Nucleus accumbens (tissue), 56 donors: ENCODE results near the gene HTR3A.
"Not testable (repeated sequence)": the region's sequence is repeated elsewhere in the genome, so short reads cannot be mapped to it uniquely, and the experiment has no call there.

ENCODE experiments used
- DNase-seq, 56 donors: peaks; one replicate each; lab custom pipeline; 2025; lab: John Stamatoyannopoulos, UW

Gene HTR3A

DNA sequence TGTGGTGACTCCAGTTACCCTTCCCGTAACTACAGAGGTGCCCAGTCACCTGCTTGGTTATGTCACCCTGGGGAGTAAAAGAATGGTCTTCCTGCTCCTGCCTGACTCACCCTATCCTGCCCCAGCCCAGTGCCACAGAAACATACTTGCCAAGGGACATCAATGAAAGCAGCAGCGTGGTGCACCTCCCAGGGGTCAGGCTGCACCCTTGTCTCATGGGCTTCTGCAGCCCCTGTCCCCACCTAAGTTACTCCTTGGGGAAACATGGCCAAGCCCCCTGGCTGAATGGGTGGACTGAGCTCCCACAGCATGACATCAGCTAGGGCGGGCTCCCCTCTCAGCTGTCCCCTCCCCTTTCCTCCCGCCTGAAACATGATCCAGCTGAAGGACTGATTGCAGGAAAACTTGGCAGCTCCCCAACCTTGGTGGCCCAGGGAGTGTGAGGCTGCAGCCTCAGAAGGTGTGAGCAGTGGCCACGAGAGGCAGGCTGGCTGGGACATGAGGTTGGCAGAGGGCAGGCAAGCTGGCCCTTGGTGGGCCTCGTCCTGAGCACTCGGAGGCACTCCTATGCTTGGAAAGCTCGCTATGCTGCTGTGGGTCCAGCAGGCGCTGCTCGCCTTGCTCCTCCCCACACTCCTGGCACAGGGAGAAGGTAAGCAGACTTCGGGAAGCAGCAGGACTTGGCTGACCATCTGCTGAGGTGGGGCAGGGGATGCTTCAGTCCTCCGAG, at the start of gene HTR3A:
TSS of gene HTR3A (plus strand) at position 368 of the 730 bp plus-strand sequence. CDS start at position 586, 218 bp downstream.
- DNase-seq = no peak

DNA sequence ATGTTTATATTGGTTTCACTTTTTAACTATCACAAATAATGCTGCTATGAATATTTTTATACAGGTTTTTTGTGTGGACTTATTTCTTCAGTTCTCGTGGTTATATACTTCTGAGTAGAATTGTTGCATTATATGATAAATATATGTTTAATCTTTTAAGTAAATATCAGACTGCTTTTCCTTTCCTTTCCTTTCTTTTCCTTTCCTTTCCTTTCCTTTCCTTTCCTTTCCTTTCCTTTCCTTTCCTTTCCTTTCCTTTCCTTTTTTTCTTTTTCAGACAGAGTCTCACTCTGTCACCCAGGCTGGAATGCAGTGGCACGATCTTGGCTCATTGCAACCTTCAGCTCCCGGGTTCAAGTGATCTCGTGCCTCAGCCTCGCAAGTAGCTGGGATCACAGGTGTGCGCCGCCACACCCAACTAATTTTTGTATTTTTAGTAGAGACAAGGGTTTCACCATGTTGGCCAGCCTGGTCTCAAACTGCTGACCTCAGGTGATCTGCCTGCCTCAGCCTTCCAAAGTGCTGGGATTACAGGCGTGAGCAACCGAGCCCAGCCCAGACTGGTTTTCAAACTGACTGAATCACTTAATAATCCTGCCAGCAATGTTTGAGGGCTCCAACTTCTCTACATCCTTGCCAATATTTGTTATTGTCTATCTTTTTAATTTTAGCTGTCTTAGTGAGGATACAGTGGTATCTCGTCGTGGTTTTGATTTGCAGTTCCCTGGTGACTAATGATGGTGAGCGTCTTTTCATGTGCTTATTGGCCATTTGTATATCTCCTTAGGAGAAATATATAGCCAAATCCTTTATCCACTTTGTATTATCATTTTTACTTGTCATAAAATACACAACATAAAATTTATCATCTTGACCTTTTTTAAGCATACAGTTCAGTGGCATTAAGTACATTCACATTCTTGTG, 48.4 kb upstream of the HTR3A start:
- no peak for DNase-seq

DNA sequence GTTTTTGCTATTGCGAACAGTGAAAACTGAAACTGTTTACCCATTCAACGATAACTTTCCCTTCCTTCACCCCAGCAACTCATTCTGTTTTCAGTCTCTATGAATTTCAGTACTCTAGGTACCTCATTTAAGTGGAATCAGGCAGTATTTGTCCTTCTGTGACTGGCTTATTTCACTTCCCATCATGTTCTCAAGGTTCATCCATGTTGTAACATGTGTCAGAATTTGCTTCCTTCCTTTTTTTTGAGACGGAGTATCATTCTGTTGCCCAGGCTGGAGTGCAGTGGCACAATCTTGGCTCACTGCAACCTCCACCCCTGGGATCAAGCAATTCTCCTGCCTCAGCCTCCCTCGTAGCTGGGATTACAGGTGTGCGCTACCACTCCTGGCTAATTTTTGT, 46.6 kb upstream of the HTR3A start:
- DNase-seq = no peak

DNA sequence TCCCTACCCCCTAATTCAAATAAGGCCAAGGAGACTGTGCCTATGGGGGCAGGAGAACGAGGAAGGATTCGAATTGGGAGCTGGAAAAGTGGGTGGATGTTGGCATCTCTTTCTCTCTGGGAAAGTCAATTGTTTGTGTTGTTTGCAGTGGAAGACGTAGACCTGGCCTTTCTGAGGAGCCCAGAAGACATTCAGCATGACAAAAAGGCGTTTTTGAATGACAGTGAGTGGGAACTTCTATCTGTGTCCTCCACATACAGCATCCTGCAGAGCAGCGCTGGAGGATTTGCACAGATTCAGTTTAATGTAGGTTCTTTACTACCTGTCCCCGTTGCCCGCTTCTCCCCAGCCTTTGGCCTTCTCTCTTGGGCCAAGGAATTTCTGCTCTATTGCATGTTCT, 42.1 kb upstream of the HTR3A start:
- no peak for DNase-seq

DNA sequence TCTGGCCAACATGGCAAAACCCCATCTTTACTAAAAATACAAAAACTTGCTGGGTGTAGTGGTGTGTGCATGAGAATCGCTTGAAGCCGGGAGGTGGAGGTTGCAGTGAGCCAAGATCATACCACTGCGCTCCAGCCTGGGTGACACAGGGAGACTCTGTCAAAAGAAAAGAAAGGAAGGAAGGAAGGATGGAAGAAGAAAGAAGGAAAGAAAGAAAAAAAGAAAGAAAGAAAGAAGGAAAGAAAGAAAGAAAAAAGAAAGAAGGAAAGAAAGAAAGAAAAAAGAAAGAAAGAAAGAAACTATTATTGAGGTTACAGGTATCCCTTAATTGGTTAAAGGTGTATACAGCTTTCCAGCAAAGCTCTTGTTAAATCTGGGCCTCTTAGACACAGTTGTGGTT, 40.7 kb upstream of the HTR3A start:
- not testable (repeated sequence) for DNase-seq

DNA sequence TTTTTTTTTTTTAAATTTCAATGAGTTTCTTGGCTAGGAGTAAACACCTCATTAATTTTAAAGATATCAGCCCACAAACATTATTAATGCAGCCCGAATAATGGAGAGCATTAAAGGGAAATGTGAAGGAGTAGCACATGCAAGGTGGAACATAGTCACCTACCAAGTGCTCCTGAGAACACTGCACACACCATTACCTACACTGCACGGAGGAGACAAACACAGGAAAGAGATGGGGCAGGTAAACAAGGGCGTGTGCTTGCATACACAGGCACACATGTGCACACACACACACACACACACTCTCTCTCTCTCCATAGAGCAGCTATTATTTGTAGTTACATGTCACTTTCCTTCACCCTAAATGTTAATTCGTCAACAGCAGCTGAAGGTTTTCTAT, 40.1 kb upstream of the HTR3A start:
- DNase-seq = no peak

DNA sequence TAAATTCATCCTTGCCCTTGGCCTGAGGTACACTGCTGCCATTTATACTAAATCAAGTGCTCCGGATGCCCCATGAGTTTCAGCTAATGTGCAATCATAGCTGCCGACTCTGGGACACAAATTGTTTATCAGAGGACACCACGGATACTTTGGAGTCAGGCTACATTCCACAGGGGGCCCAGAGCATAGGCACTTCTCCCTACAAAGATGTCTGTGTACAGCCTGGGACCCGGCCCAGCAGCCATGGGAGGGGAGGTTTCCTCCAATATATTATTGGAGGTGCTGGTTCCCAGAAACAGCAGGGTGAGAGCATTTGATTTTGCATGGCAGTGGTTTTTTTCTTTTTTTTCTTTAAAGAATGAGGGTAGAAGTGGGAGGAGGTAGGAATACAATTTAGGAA, 39.0 kb upstream of the HTR3A start:
- no peak for DNase-seq

DNA sequence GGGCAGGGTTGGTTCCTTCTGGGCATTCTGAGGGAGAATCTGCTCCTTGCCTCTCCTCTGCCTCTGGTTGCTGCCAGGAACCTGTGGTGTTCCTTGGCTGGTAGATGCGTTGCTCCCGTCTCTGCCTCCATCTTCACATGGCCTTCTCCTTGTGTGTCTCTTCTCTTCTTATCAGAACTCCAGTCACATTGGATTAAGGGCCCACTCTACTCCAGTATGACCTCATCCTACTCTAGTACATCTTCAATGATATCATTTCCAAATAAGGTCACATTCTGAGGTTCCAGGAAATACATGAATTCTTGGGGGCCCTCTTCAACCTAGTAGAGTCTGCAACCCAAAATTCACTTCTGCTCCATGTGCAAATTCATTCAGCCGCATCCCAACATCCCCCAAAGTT, 37.0 kb upstream of the HTR3A start:
- DNase-seq = no peak

DNA sequence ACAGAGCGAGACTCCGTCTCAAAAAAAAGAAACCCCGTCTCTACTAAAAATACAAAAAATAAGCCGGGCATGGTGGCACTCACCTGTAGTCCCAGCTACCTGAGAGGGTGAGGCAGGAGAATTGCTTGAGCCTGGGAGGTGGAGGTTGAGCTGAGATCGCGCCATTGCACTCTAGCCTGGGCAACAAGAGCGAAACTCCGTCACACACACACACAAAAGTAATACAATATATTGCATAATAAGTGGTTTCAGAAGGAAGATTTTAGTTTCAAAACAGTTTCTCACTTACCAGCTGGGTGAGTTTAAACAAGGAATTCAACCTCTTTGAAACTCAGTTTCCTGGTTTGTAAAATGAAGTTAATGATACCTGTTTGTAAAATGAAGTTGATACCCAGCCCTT, 32.7 kb upstream of the HTR3A start:
- no peak for DNase-seq

DNA sequence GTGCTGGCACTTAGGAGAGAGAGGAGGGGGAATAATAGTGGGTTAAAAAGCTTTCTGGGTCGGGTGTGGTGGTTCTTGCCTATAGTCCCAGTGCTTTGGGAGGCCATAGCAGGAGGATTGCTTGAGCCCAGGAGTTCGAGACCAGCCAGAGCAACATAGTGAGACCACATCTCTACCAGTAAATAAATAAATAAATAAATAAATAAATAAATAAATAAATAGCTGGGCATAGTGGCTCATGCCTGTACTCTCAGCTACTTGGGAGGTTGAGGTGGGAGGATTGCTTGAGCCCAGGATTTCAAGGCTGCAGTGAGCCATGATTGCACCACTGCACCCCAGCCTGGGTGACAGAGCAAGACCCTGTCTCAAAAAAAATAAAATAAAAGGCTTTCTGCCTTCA, 28.7 kb upstream of the HTR3A start:
- not testable (repeated sequence) for DNase-seq

DNA sequence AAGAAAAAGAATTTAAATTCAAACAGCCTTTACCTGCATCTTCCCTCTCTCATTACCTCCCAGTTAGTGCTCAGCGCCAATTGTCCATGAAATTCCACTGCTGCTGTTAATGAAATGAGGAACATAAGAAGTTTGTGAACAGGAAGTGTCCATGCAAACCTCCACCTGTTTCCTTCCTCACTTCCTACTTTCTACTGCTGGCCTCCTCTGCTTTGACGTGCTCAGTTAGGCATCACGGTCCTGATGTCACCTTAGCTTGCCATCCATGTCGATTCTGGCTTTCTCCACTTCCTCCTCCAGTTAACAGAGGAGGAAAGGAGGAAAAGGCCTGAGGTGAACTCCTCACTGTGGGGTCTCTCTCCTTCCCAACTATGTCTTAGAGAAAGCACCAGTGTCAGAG, 26.9 kb upstream of the HTR3A start:
- no peak for DNase-seq

DNA sequence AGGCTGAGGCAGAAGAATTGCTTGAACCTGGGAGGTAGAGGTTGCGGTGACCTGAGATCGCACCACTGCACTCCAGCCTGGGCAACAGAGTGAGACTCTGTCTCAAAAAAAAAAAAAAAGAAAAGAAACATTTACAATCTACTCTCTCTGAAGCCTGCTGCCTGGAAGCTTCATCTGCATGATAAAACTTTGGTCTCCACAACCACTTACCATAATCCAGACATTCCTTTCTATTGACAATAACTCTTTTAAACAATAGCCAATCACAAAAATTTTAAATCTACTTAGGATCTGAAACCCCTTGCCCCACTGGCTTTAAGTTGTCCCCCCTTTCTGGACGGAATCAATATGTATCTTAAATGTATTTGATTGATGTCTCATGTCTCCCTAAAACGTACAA, 25.0 kb upstream of the HTR3A start:
- DNase-seq = no peak

DNA sequence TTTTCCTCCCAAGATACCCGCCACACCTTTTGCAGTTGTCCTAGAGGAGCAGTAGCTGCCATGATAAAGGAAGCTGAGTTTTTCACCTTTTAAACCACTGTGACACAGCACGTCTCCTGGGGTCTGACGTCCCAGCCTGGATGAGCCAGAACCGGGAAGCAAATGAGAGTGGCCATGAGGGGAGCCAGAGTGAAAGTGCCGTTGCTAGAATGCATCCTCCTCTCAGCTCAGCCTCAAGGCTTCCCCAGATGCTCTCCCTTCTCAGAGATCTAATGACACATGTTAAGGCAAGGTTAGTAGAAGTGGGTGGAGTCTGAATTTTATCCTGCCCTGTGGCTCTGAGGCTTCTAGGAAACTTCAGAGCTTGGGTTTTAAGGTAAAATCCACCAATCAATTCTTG, 23.4 kb upstream of the HTR3A start:
- DNase-seq = no peak

DNA sequence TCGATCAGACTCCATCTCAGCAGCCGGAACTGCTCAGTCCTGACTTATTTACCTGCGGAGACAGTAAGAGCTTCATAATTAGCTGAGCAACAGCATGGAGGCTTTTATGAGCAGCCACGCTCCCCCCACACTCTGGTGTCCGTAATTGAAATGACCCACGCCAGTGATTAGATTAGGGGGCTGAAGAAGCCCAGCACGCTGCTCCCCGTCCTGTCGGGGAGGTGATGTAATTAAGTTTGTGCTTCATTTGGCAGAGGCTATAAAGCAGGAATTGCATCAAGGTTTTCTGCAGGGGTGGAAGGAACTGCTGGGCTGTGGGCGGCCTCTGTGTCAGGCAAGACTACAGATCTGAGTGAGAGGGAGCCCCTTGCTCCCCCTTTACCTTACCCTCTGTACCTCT, 22.8 kb upstream of the HTR3A start:
- no peak for DNase-seq

DNA sequence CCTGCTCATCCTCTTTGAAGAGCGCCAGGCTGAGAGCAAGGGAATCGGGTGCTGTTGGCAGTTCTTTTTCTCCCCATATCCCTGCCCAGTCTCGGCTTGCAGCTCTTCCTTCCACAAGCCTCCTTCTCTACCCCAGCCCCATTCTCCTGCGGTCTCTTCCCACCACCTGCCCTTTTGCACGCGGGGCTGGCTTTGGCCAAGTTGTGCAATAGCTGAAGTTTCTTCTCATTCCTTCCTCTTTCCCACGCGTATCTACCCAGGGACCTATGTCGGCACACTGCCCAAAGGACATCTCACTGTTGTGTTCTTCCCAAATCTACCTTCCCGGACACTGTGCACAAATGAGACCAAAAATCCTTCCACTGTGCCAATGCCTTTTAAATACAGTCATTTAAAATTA, 22.3 kb upstream of the HTR3A start:
- DNase-seq = no peak

DNA sequence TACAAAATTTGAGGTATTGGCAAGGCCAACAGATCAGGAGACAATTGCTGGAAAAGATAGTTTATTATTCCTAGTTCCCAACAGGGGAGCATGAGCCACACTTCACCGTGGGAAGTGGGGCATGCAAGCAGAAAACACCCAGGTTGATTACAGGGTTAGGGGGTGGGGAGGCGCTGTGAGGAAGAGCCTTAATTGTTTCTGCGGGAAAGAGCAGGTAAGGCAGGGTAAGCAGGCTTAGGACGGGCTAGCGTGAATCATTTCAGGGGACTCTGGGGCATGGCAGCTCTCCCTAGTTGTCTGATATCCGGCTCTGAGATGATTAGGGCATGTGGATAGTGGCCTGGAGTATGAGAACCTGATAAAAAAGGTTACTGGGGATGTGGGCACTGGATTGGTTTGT, 20.7 kb upstream of the HTR3A start:
- no peak for DNase-seq

DNA sequence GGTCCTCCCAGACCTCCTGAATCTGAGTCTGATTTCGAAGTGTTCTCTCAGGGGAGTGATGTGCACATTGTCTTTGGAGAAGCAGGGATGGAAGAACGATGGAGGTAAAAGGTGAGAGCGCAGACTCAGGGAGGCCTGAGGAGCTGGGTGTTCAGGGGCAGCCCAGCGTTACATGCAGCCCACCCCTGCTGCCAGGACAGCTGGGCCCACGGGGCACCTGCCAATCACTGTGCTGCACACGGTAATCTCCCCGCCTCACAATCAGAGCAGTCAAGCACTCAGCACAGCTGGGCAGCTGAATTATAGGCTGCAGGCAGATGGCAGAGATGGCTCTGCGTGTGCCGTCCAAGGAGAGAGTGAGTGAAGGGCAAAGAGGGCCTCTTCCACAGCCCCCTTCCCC, 17.9 kb upstream of the HTR3A start:
- peak in 1 of 56 donors; percentile 6 for DNase-seq

DNA sequence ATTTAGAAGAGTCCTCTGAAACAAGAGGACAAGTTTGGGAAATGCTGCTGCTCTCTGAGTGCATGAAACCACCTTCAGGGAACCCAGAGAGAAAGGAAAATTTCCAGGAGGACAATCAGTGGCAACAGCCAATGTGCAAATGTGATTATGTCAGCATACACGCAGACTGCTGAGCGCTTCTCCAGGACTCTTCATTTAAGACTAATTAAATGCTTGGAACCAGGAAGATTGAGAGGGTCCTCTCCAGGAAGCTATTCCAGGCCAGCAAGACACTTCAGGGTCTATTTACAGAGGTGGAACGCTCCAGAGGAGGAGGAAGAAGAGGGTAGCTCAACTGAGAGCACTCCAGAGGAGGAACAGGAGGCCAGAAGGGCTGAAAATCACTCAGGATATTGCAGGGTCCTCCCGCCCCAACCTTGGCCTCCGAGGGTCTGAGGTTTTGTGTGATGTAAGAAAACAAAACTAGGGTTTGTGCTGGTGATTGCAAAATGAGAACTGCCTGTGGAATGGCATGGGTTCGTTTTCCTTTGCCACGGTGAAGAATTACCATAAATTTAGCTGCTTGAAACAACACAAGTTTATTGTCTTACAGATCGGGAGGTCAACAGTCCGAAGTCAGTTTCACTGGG, 14.1 kb upstream of the HTR3A start:
- DNase-seq = no peak

DNA sequence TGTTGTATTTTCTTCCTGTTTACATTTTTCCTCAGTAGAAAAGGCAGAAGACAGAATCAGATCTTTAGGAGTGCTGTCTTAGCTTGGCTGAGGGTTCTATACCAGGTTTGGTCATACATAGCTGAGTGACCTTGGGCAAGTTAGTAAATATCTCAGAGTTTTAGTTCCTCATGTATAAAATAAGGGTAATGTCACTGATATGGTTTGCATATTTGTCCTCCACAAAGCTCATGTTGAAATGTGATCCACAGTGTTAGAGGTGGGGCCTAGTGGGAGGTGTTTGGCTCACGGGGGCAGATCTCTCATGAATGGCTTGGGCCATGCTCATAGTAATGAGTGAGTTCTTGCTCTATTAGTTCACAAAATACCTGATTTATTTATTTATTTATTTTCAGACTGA, 7.5 kb upstream of the HTR3A start:
- no peak for DNase-seq

DNA sequence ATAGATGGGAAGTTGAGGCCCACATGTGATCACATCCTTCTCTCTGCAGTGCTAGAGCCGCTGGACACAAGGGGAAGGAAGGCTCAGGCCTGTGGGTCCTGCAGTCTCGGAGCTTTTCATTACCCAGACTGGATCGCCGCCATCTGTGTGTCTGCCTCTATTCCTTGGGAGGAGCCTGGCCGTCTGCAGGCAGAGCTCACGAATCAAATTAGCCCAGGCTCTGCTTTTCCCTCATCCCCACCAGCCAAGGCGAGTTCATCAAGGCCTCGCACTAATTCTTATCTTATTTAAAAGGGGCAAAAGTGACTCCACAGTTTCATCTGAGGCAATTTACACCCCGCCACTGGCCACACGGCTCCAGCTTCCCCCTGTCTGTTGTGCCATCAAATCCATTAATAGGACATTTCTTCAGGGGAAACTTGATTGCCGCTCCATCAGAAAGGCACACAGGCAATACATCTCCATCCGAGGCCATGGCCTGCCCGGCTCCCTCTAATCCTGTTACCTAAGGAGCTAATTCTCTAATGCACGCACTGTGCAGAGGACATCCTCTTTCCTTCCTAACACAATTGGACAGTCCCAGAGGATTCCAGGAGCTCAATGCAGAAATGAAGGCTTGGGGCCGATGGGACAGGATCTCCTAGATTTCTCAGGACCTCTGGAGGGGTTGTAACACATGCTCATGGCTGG, 3.3 kb upstream of the HTR3A start:
- no peak for DNase-seq

DNA sequence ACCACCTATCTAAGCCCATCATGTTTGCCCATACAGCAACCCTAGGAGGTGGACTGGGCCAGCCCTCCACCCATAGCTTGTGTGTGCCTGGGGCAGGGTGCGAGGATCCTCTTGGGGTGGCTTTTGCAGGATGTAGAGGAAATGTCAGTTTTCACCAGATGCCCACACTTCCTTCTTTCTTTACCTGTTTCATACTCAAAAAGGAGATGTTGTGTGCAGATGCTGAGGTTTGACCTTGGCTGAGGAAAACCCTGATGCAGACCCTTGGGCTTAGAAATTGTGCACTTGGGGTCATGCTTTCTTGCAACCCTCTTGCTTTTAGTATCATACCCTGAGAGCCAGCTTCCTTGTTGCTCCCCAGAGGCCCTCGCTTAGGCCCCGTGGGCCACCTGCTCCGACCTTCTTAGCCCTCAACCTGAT, 2.2 kb downstream of the HTR3A start:
- no peak for DNase-seq
